ENCODE measurements around the gene CREBBP. TPM values are rescaled to one million over a fixed set of nuclear protein-coding genes. Genes with fewer than 3 reads are reported as not detected.
A peak's percentile ranks its signal among the peaks of the same experiment; 100 is the strongest.

CREBBP gene
- total RNA-seq, 1 donor from 2014 or later, result 53.0 TPM

DNA sequence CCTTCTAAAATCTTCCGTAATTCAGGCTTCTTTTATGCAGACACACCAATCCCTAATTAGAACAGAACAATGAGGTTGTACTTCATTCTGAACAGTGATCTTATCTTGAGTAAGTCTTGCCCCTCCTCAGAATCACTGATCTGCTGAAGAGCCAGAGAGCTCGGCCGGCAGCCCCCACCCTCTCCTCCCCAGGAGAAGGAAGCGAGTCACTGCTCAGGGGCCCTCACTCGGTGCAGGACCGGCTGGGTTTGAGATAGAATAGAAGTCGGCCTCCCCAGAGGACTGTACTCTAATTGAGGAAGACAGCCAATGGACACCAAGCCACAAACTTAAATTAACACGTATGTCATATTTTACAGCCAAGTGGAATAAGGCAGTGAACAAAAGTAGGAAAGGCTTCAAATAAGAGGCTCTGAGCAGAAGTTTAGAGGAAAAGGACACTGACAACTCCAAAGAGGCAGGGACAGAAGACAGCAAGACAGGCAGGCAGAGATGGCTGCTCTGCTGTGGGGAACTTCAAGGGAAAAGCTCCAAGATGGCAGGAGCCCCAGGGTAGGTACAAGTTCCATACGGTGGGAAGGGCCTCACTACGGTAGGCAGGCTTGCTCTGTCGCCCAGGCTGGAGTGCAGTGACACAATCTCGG lies 18.6 kb downstream of the CREBBP start:
- Histone ChIP-seq H3K27me3 (ENCODE audit: insufficient read depth, low read length) (no peaks in the 10 kb centered on the region), H2AFZ (ENCODE audit: low read depth, low read length) (no peak overlapping the region), H3K36me3 (ENCODE audit: insufficient read depth, low read length) (no peaks in the 10 kb centered on the region), H3K4me2 (ENCODE audit: low read length) (peak overlapping the region; percentile 51), H3K79me2 (ENCODE audit: insufficient read depth, low read length) (peaks cover 100% of the 10 kb centered on the region), H3K9me3 (ENCODE audit: insufficient read depth, low read depth, low read length) (no peaks in the 10 kb centered on the region), H3K9ac (ENCODE audit: low read length) (no peak overlapping the region), H4K20me1 (ENCODE audit: insufficient read depth, low read length) (peaks cover 100% of the 10 kb centered on the region), H3K4me3 (ENCODE audit: insufficient read depth, low read depth, low read length) (no peak overlapping the region), H3K4me1 (ENCODE audit: insufficient read depth, low read length) (peaks cover 16% of the 10 kb centered on the region), H3K27ac (ENCODE audit: low read depth, low read length) (no peak overlapping the region)
- H3K27ac Mint-ChIP-seq (ENCODE audit: unreplicated experiment), result peak overlapping the region; percentile 73
- H3K9me3 Mint-ChIP-seq (ENCODE audit: unreplicated experiment), result no peaks in the 10 kb centered on the region
- no peak for TF ChIP-seq EZH2 (IDR thresholded peaks at IDR 0.05; ENCODE audit: insufficient read depth, low read length)
- TF ChIP-seq, protein P1, sequence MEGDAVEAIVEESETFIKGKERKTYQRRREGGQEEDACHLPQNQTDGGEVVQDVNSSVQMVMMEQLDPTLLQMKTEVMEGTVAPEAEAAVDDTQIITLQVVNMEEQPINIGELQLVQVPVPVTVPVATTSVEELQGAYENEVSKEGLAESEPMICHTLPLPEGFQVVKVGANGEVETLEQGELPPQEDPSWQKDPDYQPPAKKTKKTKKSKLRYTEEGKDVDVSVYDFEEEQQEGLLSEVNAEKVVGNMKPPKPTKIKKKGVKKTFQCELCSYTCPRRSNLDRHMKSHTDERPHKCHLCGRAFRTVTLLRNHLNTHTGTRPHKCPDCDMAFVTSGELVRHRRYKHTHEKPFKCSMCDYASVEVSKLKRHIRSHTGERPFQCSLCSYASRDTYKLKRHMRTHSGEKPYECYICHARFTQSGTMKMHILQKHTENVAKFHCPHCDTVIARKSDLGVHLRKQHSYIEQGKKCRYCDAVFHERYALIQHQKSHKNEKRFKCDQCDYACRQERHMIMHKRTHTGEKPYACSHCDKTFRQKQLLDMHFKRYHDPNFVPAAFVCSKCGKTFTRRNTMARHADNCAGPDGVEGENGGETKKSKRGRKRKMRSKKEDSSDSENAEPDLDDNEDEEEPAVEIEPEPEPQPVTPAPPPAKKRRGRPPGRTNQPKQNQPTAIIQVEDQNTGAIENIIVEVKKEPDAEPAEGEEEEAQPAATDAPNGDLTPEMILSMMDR (IDR thresholded peaks at IDR 0.05; ENCODE audit: insufficient read depth, low read depth, low read length), result no peak
- no peak for FAIRE-seq
- H3K4me3 Mint-ChIP-seq (ENCODE audit: unreplicated experiment), result peak overlapping the region; percentile 29
- no peaks in the 10 kb centered on the region for H3K36me3 Mint-ChIP-seq (ENCODE audit: low read depth, unreplicated experiment)
- no peaks in the 10 kb centered on the region for H3K27me3 Mint-ChIP-seq (ENCODE audit: low read depth, unreplicated experiment)
- peaks cover 40% of the 10 kb centered on the region for H3K4me1 Mint-ChIP-seq (ENCODE audit: low read depth, unreplicated experiment)
- no peak for DNase-seq (ENCODE audit: low read depth)

DNA sequence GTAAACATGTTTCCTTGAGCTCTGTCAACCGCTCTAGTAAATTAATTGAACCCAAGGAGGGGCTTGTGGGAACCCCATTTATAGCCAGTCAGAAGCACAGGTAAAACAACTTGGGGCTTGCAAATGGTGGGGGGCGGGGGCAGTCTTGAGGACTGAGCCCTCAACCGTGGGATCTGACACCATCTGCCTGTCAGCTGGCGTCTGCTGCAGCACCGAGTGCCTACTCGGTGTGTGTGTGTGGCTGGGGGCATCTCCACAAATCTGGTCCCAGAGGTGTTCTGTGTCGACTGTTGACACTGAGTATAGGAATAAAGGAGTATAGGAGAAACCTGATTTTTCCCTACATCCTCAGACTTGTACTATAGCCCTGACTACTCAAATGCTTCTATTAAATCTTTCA lies 20.6 kb downstream of the CREBBP start:
- H3K9me3 ChIP-seq (ENCODE audit: insufficient read depth, low read depth, low read length), result no peaks in the 10 kb centered on the region
- H3K36me3 Mint-ChIP-seq (ENCODE audit: low read depth, unreplicated experiment), result no peaks in the 10 kb centered on the region

More for the DNA sequence above, 20.6 kb downstream of the CREBBP start:
- TF ChIP-seq EZH2 (IDR thresholded peaks at IDR 0.05; ENCODE audit: insufficient read depth, low read length), result no peak
- TF ChIP-seq, protein P1 (IDR thresholded peaks at IDR 0.05; ENCODE audit: insufficient read depth, low read depth, low read length), result no peak
- no peaks in the 10 kb centered on the region for H3K36me3 ChIP-seq (ENCODE audit: insufficient read depth, low read length)
- peaks cover 100% of the 10 kb centered on the region for H4K20me1 ChIP-seq (ENCODE audit: insufficient read depth, low read length)
- H3K4me1 ChIP-seq (ENCODE audit: insufficient read depth, low read length), result peaks cover 16% of the 10 kb centered on the region
- Mint-ChIP-seq H3K9me3 (ENCODE audit: unreplicated experiment) (no peaks in the 10 kb centered on the region), H3K4me3 (ENCODE audit: unreplicated experiment) (no peak overlapping the region), H3K27ac (ENCODE audit: unreplicated experiment) (peak overlapping the region; percentile 18), H3K4me1 (ENCODE audit: low read depth, unreplicated experiment) (peaks cover 42% of the 10 kb centered on the region), H3K27me3 (ENCODE audit: low read depth, unreplicated experiment) (no peaks in the 10 kb centered on the region)
- peaks cover 100% of the 10 kb centered on the region for H3K79me2 ChIP-seq (ENCODE audit: insufficient read depth, low read length)
- H3K4me3 ChIP-seq (ENCODE audit: insufficient read depth, low read depth, low read length), result no peak overlapping the region
- H2AFZ ChIP-seq (ENCODE audit: low read depth, low read length), result no peak overlapping the region
- no peak for DNase-seq (ENCODE audit: low read depth)
- no peak overlapping the region for H3K27ac ChIP-seq (ENCODE audit: low read depth, low read length)
- no peak for FAIRE-seq
- H3K4me2 ChIP-seq (ENCODE audit: low read length), result no peak overlapping the region
- no peak overlapping the region for H3K9ac ChIP-seq (ENCODE audit: low read length)
- H3K27me3 ChIP-seq (ENCODE audit: insufficient read depth, low read length), result no peaks in the 10 kb centered on the region

Measured in astrocyte (in vitro differentiated cells and primary cell).